Stimulated activated CD4-positive, alpha-beta T cell treated with anti-CD3 and anti-CD28 coated beads, Interleukin-4, amount 100 ng/mL, for 24 hours (primary cell): ENCODE data around the gene TP63.
"Not testable (repeated sequence)": the region's sequence is repeated elsewhere in the genome, so short reads cannot be mapped to it uniquely, and the experiment has no call there.

Experiments
- DNase-seq: peaks from one replicate; pipeline ENCODE4 v3.0.0-alpha.2; 2020

Gene TP63

DNA sequence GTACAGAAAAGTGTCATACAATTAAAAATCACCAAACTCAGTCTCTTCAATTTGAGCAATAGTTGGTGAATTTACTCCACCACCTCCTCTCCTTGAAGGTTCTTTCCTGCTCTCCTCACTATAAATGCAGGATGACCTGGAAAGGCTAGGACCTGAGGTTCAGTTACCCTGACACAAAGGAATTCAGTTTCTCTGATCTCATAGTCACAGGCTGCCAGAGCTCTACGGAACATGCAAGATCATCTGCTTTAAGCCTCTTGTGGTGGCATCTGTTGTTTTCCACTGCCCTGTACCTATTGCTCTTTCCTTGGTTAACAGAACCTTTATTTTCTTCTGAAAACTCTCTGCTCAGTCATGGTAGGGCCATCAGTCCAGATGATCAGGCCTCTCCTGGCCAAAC is 4.9 kb upstream of the TP63 start:
- no peak for DNase-seq

- no peak for DNase-seq
Measured at GRCh38 chr3:189629803-189630455, 1.3 kb upstream of the TP63 start.

GRCh38 chr3:189630767-189631372 is 319 bp upstream of the TP63 start:
- no peak for DNase-seq

GRCh38 chr3:189631409-189631808 is 220 bp downstream of the TP63 start:
- no peak for DNase-seq

- DNase-seq = no peak
Measured at GRCh38 chr3:189632242-189632641, 1.1 kb downstream of the TP63 start.

GRCh38 chr3:189635339-189635738 is 4.2 kb downstream of the TP63 start:
- DNase-seq = no peak

DNA sequence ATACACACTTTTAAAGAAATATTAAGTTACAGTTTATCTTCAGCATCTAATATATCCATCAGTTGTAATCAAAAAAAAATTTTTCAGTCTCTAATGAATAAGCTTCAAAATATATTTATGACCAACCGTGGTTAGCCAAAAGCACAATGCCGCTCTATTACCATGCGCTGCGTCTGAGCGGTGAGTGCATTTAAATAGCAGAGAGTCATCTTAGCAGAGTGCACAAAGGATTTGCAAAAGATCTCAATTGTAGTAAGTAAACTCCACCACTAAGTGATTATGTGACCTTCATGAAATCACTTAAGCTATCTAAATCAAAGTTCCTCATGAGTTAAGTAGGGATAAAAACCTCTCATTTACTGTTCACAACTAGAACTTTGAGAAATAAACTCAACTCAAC is 4.9 kb downstream of the TP63 start:
- DNase-seq = no peak

DNA sequence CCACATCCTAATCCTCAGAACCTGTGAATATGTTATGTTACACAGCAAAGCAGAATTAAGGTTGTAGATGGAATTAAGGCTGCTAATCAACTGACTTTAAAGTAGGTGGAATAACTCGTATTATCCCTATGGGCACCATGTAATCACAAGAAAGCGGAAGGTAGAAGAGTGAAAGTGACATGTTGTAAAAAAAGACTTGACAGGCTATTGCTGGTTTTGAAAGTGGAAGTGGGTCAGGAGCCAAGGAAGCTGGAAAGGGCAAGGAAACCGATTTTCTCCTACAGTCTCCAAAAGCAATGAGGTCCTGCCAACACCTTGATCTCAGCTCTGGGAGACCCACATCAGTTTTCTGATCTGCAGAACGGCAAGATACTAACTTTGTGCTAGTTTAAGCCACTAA is 6.6 kb downstream of the TP63 start:
- no peak for DNase-seq

- no peak for DNase-seq
Measured at GRCh38 chr3:189638276-189639031, 7.3 kb downstream of the TP63 start.

GRCh38 chr3:189641776-189642175 is 10.6 kb downstream of the TP63 start:
- no peak for DNase-seq

- no peak for DNase-seq
Measured at GRCh38 chr3:189646853-189647542, 15.8 kb downstream of the TP63 start.

- no peak for DNase-seq
Measured at GRCh38 chr3:189652042-189652441, 20.9 kb downstream of the TP63 start.

GRCh38 chr3:189655617-189656016 is 24.4 kb downstream of the TP63 start:
- DNase-seq = no peak

GRCh38 chr3:189659571-189659970 is 28.4 kb downstream of the TP63 start:
- DNase-seq = no peak

- no peak for DNase-seq
Measured at GRCh38 chr3:189664311-189664710, 33.1 kb downstream of the TP63 start.

GRCh38 chr3:189672346-189672745 is 41.2 kb downstream of the TP63 start:
- DNase-seq = not testable (repeated sequence)

DNA sequence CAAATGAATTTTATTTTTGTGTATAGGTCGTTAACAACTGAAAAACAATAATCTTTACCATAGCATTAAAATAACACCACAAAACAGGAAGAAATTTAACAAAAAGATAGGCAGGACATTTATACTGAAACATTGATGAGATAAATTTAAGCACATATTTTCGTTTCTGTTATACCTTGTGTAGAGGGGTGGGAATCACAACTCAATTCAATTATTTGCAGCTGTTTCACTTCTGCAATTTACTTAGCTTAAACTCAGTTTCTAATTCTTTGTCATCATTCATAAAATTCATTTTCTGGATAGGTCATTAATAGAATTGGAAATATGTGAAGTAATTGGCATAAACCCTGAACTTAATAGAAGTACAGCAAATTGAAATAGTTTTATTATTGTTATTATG is 42.3 kb downstream of the TP63 start:
- DNase-seq = no peak

DNA sequence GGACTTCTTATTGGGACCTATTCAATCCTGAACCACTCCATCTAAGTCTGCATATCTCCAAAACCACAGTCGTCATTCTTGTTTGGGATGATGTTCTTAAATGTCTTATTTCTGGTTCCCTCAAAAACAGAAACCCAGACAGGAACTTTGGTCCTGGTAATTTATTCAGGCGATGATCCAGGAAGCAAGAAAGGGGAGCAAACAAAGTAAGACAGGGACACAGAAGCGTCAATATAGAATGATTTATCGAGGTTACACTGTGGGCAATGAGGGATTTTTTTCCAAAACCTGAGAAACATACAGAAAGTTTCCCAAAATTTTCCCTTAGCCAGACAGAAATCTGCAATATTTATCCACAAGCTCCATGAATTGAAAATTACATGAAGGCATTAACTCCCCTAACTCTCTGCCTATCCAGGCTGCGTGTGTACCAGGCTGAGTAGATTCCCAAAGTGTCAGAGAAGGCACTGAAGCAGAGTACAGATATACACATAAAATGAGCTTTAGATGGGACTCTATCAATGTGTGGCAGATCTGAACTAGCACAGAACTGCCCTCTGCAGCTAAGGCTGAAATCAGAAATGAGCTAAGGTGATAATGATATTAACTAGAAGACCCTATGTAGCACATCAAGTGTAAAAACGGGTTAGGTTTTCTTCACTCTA is 43.2 kb downstream of the TP63 start:
- no peak for DNase-seq

- no peak for DNase-seq
Measured at GRCh38 chr3:189677667-189678066, 46.5 kb downstream of the TP63 start.

DNA sequence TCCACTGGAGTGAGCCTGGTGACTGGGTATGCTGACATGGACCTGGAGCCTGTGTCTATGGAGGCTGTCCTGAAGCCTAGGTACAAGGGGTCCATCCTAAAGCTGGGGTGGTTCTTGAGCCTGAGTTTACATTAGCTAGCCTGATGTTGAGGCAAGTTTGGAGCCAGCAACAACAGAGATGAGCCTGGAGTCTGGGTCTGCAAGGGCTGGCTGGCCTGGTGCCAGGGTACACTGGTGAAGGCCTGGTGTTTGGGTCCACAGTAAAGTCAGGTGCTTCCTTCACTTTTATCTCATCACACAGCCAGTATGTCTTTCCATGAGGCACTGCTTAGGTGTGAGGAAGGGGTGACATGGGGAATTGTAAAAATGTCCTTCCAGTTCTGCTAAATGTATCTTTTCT is 49.5 kb downstream of the TP63 start:
- DNase-seq = no peak

- DNase-seq = no peak
Measured at GRCh38 chr3:189683546-189684255, 52.5 kb downstream of the TP63 start.

GRCh38 chr3:189684317-189684716 is 53.1 kb downstream of the TP63 start:
- no peak for DNase-seq
